Mesenchymal stem cell (in vitro differentiated cells and primary cell): ENCODE measurements around the gene RAB10.

Experiments used
- DNase-seq: peaks from one replicate; pipeline ENCODE4 v3.0.0-alpha.2; 2013
- H2AFZ ChIP-seq: one replicate; pipeline ENCODE4 v1.6.1; 2013; ENCODE audit warnings: low read depth, mild to moderate bottlenecking, control low read depth, inconsistent platforms, low read length, moderate library complexity
- H2AK5ac ChIP-seq: 2 replicates; pipeline ENCODE4 v1.6.1; 2013; ENCODE audit warnings: low read length, moderate library complexity, mild to moderate bottlenecking, inconsistent platforms; ENCODE audit not compliant: severe bottlenecking
- H2BK120ac ChIP-seq: one replicate; pipeline ENCODE4 v1.6.1; 2013; ENCODE audit warnings: low read depth, mild to moderate bottlenecking, inconsistent platforms, low read length, moderate library complexity
- H2BK12ac ChIP-seq, 2 experiments: one replicate each; pipeline ENCODE4 v1.6.1; 2013; ENCODE audit warnings: inconsistent platforms in 2 of 2, low read length in 2 of 2, mild to moderate bottlenecking in 2 of 2, moderate library complexity in 2 of 2, control low read depth in 1 of 2
- H2BK15ac ChIP-seq: one replicate; pipeline ENCODE4 v1.6.1; 2013; ENCODE audit warnings: mild to moderate bottlenecking, low read depth, inconsistent platforms; ENCODE audit not compliant: poor library complexity, severe bottlenecking
- H2BK5ac ChIP-seq: 2 replicates; pipeline ENCODE4 v1.6.1; 2013; ENCODE audit warnings: low read depth, mild to moderate bottlenecking, low read length, control low read depth, inconsistent platforms; ENCODE audit not compliant: poor library complexity, severe bottlenecking
- H3K14ac ChIP-seq, 2 experiments: one replicate each; pipeline ENCODE4 v1.6.1; 2013; ENCODE audit warnings: inconsistent platforms in 2 of 2, low read length in 2 of 2, control low read depth in 1 of 2, mild to moderate bottlenecking in 1 of 2, moderate library complexity in 1 of 2
- H3K18ac ChIP-seq, 2 experiments: one replicate each; pipeline ENCODE4 v1.6.1; 2013; ENCODE audit warnings: inconsistent platforms in 2 of 2, low read length in 2 of 2, control low read depth in 1 of 2, low read depth in 1 of 2, mild to moderate bottlenecking in 1 of 2
- H3K23ac ChIP-seq, 2 experiments: one replicate each; pipeline ENCODE4 v1.6.1; 2013; ENCODE audit warnings: inconsistent platforms in 2 of 2, low read length in 2 of 2, mild to moderate bottlenecking in 2 of 2, moderate library complexity in 2 of 2, control low read depth in 1 of 2
- H3K27ac ChIP-seq: 2 replicates; pipeline ENCODE4 v1.5.1; 2013; ENCODE audit warnings: mild to moderate bottlenecking, moderate library complexity, low read length, control low read depth, inconsistent platforms; ENCODE audit not compliant: poor library complexity, severe bottlenecking
- H3K27me3 ChIP-seq, 2 experiments: 2 replicates each; pipeline versions ENCODE4 v1.6.1 to v1.7.0; 2013; ENCODE audit warnings: low read length in 2 of 2, mild to moderate bottlenecking in 2 of 2, moderate library complexity in 2 of 2, control low read depth in 1 of 2, inconsistent platforms in 1 of 2; ENCODE audit not compliant: control insufficient read depth in 1 of 2, insufficient read depth in 1 of 2
- H3K36me3 ChIP-seq, 2 experiments: 2 replicates each; pipeline versions ENCODE4 v1.6.1 to v1.7.0; 2013; ENCODE audit warnings: low read length in 2 of 2, control low read depth in 1 of 2, inconsistent platforms in 1 of 2, low read depth in 1 of 2, mild to moderate bottlenecking in 1 of 2; ENCODE audit not compliant: insufficient read depth in 2 of 2, control insufficient read depth in 1 of 2
- H3K4ac ChIP-seq, 2 experiments: one replicate each; pipeline ENCODE4 v1.6.1; 2013; ENCODE audit warnings: inconsistent platforms in 2 of 2, low read length in 2 of 2, mild to moderate bottlenecking in 2 of 2, moderate library complexity in 2 of 2, control low read depth in 1 of 2, low read depth in 1 of 2
- H3K4me1 ChIP-seq: 2 replicates; pipeline ENCODE4 v1.6.1; 2013; ENCODE audit warnings: low read depth, low read length, control low read depth; ENCODE audit not compliant: control insufficient read depth, insufficient read depth
- H3K4me2 ChIP-seq: 2 replicates; pipeline ENCODE4 v1.6.1; 2013; ENCODE audit warnings: low read length, mild to moderate bottlenecking, inconsistent platforms; ENCODE audit not compliant: poor library complexity, severe bottlenecking
- H3K4me3 ChIP-seq, 2 experiments: 2 replicates each; pipeline versions ENCODE4 v1.5.1 to v1.7.0; 2013; ENCODE audit warnings: low read length in 2 of 2, mild to moderate bottlenecking in 2 of 2, control low read depth in 1 of 2, low read depth in 1 of 2; ENCODE audit not compliant: insufficient read depth in 1 of 2
- H3K79me1 ChIP-seq: replicated peaks from 2 replicates; pipeline ENCODE4 v1.6.1; 2013; ENCODE audit warnings: mild to moderate bottlenecking, control low read depth, low read length, inconsistent platforms; ENCODE audit not compliant: poor library complexity, severe bottlenecking
- H3K9ac ChIP-seq: 2 replicates; pipeline ENCODE4 v1.7.0; 2013; ENCODE audit warnings: mild to moderate bottlenecking, low read length, moderate library complexity
- H3K9me3 ChIP-seq: 2 replicates; pipeline ENCODE4 v1.7.0; 2013; ENCODE audit warnings: mild to moderate bottlenecking, low read length; ENCODE audit not compliant: control insufficient read depth
- H4K8ac ChIP-seq: one replicate; pipeline ENCODE4 v1.6.1; 2013; ENCODE audit warnings: inconsistent platforms, mild to moderate bottlenecking, low read length, moderate library complexity
- H4K91ac ChIP-seq: one replicate; pipeline ENCODE4 v1.6.1; 2013; ENCODE audit warnings: mild to moderate bottlenecking, low read length, inconsistent platforms
- WGBS: methylation state at CpG from one replicate; pipeline ENCODE4 v1.1.7; 2013; ENCODE audit warnings: mixed read lengths; 5-methylcytosine and 5-hydroxymethylcytosine counted together

RAB10 gene

GRCh38 chr2:26175466-26176278 lies 141.8 kb downstream of the RAB10 start:
- Histone ChIP-seq H3K4me1 (peaks cover 29% of the 10 kb centered on the region), H3K9ac (no peak overlapping the region), H3K18ac (no peak overlapping the region), H2AFZ (no peak overlapping the region), H4K8ac (no peak overlapping the region), H3K4me2 (no peak overlapping the region), H2BK15ac (no peak overlapping the region), H3K4me3 (no peak overlapping the region), H2BK5ac (no peak overlapping the region), H4K91ac (no peak overlapping the region), H3K14ac (no peak overlapping the region), H3K27me3 (peaks cover 47 to 48% of the 10 kb centered on the region in 2 experiments), H2BK120ac (no peak overlapping the region), H3K79me1 (no peaks in the 10 kb centered on the region), H2AK5ac (no peak overlapping the region), H2BK12ac (no peak overlapping the region), H3K23ac (peak overlapping the region in 1 of 2 experiments; percentile 57), H3K4ac (no peak overlapping the region), H3K9me3 (no peaks in the 10 kb centered on the region), H3K27ac (no peak overlapping the region), H3K36me3 (no peaks in the 10 kb centered on the region)
- WGBS = 65% methylated on average over 15 of the region's 15 CpGs
- DNase-seq = no peak

DNA sequence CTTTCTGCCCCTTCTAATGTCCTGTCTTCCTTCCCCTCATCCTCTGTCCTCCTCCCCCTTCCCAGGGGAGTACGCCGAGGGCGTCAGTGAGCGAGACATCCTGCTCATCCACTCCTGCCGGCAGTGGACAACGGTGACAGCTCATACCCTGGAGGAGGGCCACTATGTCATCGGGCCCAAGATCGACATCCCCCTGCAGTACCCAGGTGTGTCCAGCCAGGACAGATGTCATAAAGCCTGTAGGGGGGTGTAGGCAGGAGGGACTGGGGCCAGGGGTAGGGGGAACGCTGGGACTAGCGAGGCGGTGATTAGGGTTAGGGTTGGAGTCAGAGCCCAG lies 142.4 kb downstream of the RAB10 start:
- Histone ChIP-seq H3K4me1 (peaks cover 29% of the 10 kb centered on the region), H3K4ac (no peak overlapping the region), H2BK12ac (no peak overlapping the region), H3K9ac (no peak overlapping the region), H2BK15ac (no peak overlapping the region), H3K4me3 (no peak overlapping the region), H3K14ac (no peak overlapping the region), H3K9me3 (no peaks in the 10 kb centered on the region), H3K27me3 (peaks cover 46 to 47% of the 10 kb centered on the region in 2 experiments), H2AFZ (no peak overlapping the region), H2BK120ac (no peak overlapping the region), H3K36me3 (no peaks in the 10 kb centered on the region), H3K18ac (no peak overlapping the region), H4K8ac (no peak overlapping the region), H3K23ac (peak overlapping the region in 1 of 2 experiments; percentile 57), H3K79me1 (no peaks in the 10 kb centered on the region), H2AK5ac (no peak overlapping the region), H3K4me2 (no peak overlapping the region), H2BK5ac (no peak overlapping the region), H4K91ac (no peak overlapping the region), H3K27ac (no peak overlapping the region)
- 63% methylated on average over 8 of the region's 11 CpGs for WGBS
- no peak for DNase-seq

GRCh38 chr2:26177122-26177521 lies 143.2 kb downstream of the RAB10 start:
- Histone ChIP-seq H2BK5ac (no peak overlapping the region), H4K91ac (no peak overlapping the region), H3K4ac (no peak overlapping the region), H3K36me3 (peaks cover 0 to under 1% of the 10 kb centered on the region in 2 experiments), H3K4me2 (no peak overlapping the region), H2AK5ac (no peak overlapping the region), H3K27me3 (peaks cover 41% of the 10 kb centered on the region in 2 experiments), H4K8ac (no peak overlapping the region), H3K4me1 (peaks cover 29% of the 10 kb centered on the region), H2BK15ac (no peak overlapping the region), H3K14ac (no peak overlapping the region), H3K18ac (no peak overlapping the region), H3K23ac (no peak overlapping the region), H3K9me3 (no peaks in the 10 kb centered on the region), H2BK12ac (no peak overlapping the region), H3K79me1 (no peaks in the 10 kb centered on the region), H2AFZ (no peak overlapping the region), H3K27ac (no peak overlapping the region), H3K4me3 (no peak overlapping the region), H2BK120ac (no peak overlapping the region), H3K9ac (no peak overlapping the region)
- no peak for DNase-seq
- over 99% methylated on average over 7 of the region's 7 CpGs for WGBS

- no peak overlapping the region for H2AFZ ChIP-seq
- WGBS = 100% methylated on average over 1 of the region's 3 CpGs
- peaks cover 24% of the 10 kb centered on the region for H3K4me1 ChIP-seq
- no peak overlapping the region for H3K27ac ChIP-seq
- H3K4me2 ChIP-seq = no peak overlapping the region
- DNase-seq = no peak
- no peak overlapping the region for H3K14ac ChIP-seq
- H2BK5ac ChIP-seq = no peak overlapping the region
- H2BK120ac ChIP-seq = no peak overlapping the region
- no peak overlapping the region for H2AK5ac ChIP-seq
- H3K4me3 ChIP-seq = peak overlapping the region in 1 of 2 experiments; percentile 75
- H3K23ac ChIP-seq = no peak overlapping the region
- H3K18ac ChIP-seq = no peak overlapping the region
- no peak overlapping the region for H4K91ac ChIP-seq
- peaks cover 34 to 38% of the 10 kb centered on the region in 2 experiments for H3K27me3 ChIP-seq
- no peak overlapping the region for H3K4ac ChIP-seq
- H3K36me3 ChIP-seq = peaks cover 0 to 4% of the 10 kb centered on the region in 2 experiments
- H2BK12ac ChIP-seq = no peak overlapping the region
- no peak overlapping the region for H2BK15ac ChIP-seq
- H3K79me1 ChIP-seq = no peaks in the 10 kb centered on the region
- H4K8ac ChIP-seq = no peak overlapping the region
- no peaks in the 10 kb centered on the region for H3K9me3 ChIP-seq
- H3K9ac ChIP-seq = peak overlapping the region; percentile 63
These were observed 144.4 kb downstream of the RAB10 start for GRCh38 chr2:26178246-26178645.
